WTC11 (cell line): ENCODE data around the gene CFAP161. TPM values are rescaled to one million over a fixed set of nuclear protein-coding genes. Genes with fewer than 3 reads are reported as not detected.

ENCODE experiments used
- ATAC-seq: fragments of 200-7000 bp; cut with Tn5 transposase; 2 replicates; pipeline ENCODE4 v1.10.0; 2021; ENCODE audit warnings: mild to moderate bottlenecking, moderate library complexity
- CTCF ChIA-PET: fragments of 300-600 bp; sonication (Branson Sonifier 250); formaldehyde crosslinking; loops from one replicate; lab custom pipeline; 2021; ENCODE audit warnings: antibody characterized with exemption; lab: Charles Lee
- POLR2A ChIA-PET: fragments of 350-600 bp; sonication (Branson Sonifier 250); formaldehyde crosslinking; loops from one replicate; lab custom pipeline; 2021; ENCODE audit warnings: antibody characterized with exemption; lab: Charles Lee
- DNase-seq: peaks from one replicate; pipeline ENCODE4 v3.0.0; 2021; ENCODE audit warnings: low spot score
- H3K27ac Mint-ChIP-seq: 2 replicates; pipeline ENCODE4 v1.8.0; 2021; ENCODE audit warnings: mixed read lengths
- H3K27me3 Mint-ChIP-seq: 2 replicates; pipeline ENCODE4 v1.8.0; 2021; ENCODE audit warnings: low read depth, mild to moderate bottlenecking, moderate library complexity, mixed read lengths
- H3K36me3 Mint-ChIP-seq: 2 replicates; pipeline ENCODE4 v1.8.0; 2021; ENCODE audit warnings: mixed read lengths
- H3K4me1 Mint-ChIP-seq: 2 replicates; pipeline ENCODE4 v1.8.0; 2022; ENCODE audit warnings: mixed read lengths
- H3K4me3 Mint-ChIP-seq: 2 replicates; pipeline ENCODE4 v1.8.0; 2021; ENCODE audit warnings: mild to moderate bottlenecking, moderate library complexity, mixed read lengths
- H3K9me3 Mint-ChIP-seq: 2 replicates; pipeline ENCODE4 v1.8.0; 2021; ENCODE audit warnings: mixed read lengths
- CREB1 ChIP-seq: sonication (generic); formaldehyde crosslinking; IDR thresholded peaks from 2 replicates; pipeline ENCODE4 v1.8.0; 2023; ENCODE audit warnings: mild to moderate bottlenecking, missing genetic modification reagents
- EMX1 ChIP-seq: fragments of 250-450 bp; sonication (Bioruptor Pico); IDR thresholded peaks from 2 replicates; pipeline ENCODE4 v1.8.0; 2021; ENCODE audit warnings: mild to moderate bottlenecking
- FOXJ3 ChIP-seq: sonication (generic); formaldehyde crosslinking; IDR thresholded peaks from 2 replicates; pipeline ENCODE4 v1.9.0; 2021; ENCODE audit warnings: missing genetic modification reagents, mild to moderate bottlenecking, borderline replicate concordance
- FOXK1 ChIP-seq: sonication (generic); formaldehyde crosslinking; IDR thresholded peaks from 2 replicates; pipeline ENCODE4 v1.8.0; 2022; ENCODE audit warnings: mild to moderate bottlenecking, moderate library complexity, missing genetic modification reagents
- GRHL2 ChIP-seq: fragments of 250-450 bp; sonication (Bioruptor Pico); IDR thresholded peaks from 2 replicates; pipeline ENCODE4 v1.8.0; 2022; ENCODE audit warnings: mild to moderate bottlenecking, moderate library complexity; ENCODE audit not compliant: insufficient replicate concordance, severe bottlenecking
- KAT7 ChIP-seq: sonication (generic); formaldehyde crosslinking; IDR thresholded peaks from 2 replicates; pipeline ENCODE4 v1.8.1; 2023; ENCODE audit warnings: missing genetic modification reagents, mild to moderate bottlenecking, borderline replicate concordance
- MYBL2 ChIP-seq: sonication (generic); formaldehyde crosslinking; IDR thresholded peaks from 2 replicates; pipeline ENCODE4 v1.8.1; 2023; ENCODE audit warnings: mild to moderate bottlenecking, moderate library complexity, missing genetic modification reagents
- NFATC4 ChIP-seq: fragments of 250-450 bp; sonication (Bioruptor Pico); IDR thresholded peaks from 2 replicates; pipeline ENCODE4 v1.9.0; 2021; ENCODE audit warnings: mild to moderate bottlenecking
- PRDM15 ChIP-seq: sonication (generic); formaldehyde crosslinking; IDR thresholded peaks from 2 replicates; pipeline ENCODE4 v1.8.0; 2022; ENCODE audit warnings: missing genetic modification reagents
- STAT6 ChIP-seq: sonication (generic); formaldehyde crosslinking; conservative IDR thresholded peaks from 2 replicates; pipeline ENCODE4 v1.8.1; 2023; ENCODE audit warnings: mild to moderate bottlenecking, low read depth, missing genetic modification reagents, moderate library complexity
- TEAD1 ChIP-seq: sonication (generic); formaldehyde crosslinking; IDR thresholded peaks from 2 replicates; pipeline ENCODE4 v1.8.0; 2022; ENCODE audit warnings: mild to moderate bottlenecking, missing genetic modification reagents
- ZBTB21 ChIP-seq: sonication (generic); formaldehyde crosslinking; IDR thresholded peaks from 2 replicates; pipeline ENCODE4 v1.8.1; 2023; ENCODE audit warnings: mild to moderate bottlenecking, missing genetic modification reagents, borderline replicate concordance
- ZNF121 ChIP-seq: sonication (generic); formaldehyde crosslinking; IDR thresholded peaks from 2 replicates; pipeline ENCODE4 v1.8.0; 2023; ENCODE audit warnings: missing genetic modification reagents
- ZNF138 ChIP-seq: sonication (generic); formaldehyde crosslinking; conservative IDR thresholded peaks from 2 replicates; pipeline ENCODE4 v1.8.1; 2022; ENCODE audit warnings: mild to moderate bottlenecking, moderate library complexity, missing genetic modification reagents
- total RNA-seq: library from RNA; stranded (reverse); gene quantifications from 3 replicates; pipeline ENCODE4 v1.2.3, GENCODE V29; 2021
- TF ChIP-seq, protein P1 (sequence below): sonication (generic); formaldehyde crosslinking; IDR thresholded peaks from 2 replicates; pipeline ENCODE4 v1.8.1; 2022; ENCODE audit warnings: low read depth, missing genetic modification reagents, borderline replicate concordance
- TF ChIP-seq, protein P2 (sequence below): sonication (generic); formaldehyde crosslinking; IDR thresholded peaks from 2 replicates; pipeline ENCODE4 v1.8.1; 2022; ENCODE audit warnings: low read depth, mild to moderate bottlenecking, moderate library complexity, missing genetic modification reagents, borderline replicate concordance
- TF ChIP-seq, protein P3 (sequence below): sonication (generic); formaldehyde crosslinking; IDR thresholded peaks from 2 replicates; pipeline ENCODE4 v1.8.0; 2022; ENCODE audit warnings: mild to moderate bottlenecking, missing genetic modification reagents
- TF ChIP-seq, protein P4 (sequence below): fragments of 250-450 bp; sonication (Bioruptor Pico); IDR thresholded peaks from 2 replicates; pipeline ENCODE4 v1.9.0; 2021; ENCODE audit warnings: mild to moderate bottlenecking

The CFAP161 gene
- total RNA-seq, 1 experiment from 2014 or later = not detected

DNA sequence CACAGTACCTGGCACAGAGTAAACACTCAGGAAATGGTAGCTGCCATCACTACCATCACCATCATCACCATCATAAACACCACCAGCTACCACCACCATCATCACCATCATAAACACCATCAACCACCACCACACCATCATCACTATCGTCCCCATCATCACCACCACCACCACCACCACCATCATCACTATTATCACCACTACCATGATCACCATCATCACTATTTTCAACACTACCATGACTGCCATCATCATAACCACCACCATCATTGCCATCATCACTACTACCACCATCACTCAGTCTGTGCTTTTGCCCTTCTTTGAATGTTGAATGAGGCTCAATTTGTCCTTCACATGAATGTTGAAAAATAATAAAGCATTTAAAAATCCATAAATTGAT lies 41.4 kb downstream of the CFAP161 start:
- CTCF ChIA-PET = interaction anchor here (7.2 kb wide), 1 partner anchor 90 kb away, joined by 61 read pairs; no protein-coding TSS in a partner anchor
- no peaks in the 10 kb centered on the region for H3K36me3 Mint-ChIP-seq
- H3K9me3 Mint-ChIP-seq = no peaks in the 10 kb centered on the region
- no peak for DNase-seq
- TF ChIP-seq, protein P1, sequence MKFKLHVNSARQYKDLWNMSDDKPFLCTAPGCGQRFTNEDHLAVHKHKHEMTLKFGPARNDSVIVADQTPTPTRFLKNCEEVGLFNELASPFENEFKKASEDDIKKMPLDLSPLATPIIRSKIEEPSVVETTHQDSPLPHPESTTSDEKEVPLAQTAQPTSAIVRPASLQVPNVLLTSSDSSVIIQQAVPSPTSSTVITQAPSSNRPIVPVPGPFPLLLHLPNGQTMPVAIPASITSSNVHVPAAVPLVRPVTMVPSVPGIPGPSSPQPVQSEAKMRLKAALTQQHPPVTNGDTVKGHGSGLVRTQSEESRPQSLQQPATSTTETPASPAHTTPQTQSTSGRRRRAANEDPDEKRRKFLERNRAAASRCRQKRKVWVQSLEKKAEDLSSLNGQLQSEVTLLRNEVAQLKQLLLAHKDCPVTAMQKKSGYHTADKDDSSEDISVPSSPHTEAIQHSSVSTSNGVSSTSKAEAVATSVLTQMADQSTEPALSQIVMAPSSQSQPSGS = no peak
- TF ChIP-seq, protein P2, sequence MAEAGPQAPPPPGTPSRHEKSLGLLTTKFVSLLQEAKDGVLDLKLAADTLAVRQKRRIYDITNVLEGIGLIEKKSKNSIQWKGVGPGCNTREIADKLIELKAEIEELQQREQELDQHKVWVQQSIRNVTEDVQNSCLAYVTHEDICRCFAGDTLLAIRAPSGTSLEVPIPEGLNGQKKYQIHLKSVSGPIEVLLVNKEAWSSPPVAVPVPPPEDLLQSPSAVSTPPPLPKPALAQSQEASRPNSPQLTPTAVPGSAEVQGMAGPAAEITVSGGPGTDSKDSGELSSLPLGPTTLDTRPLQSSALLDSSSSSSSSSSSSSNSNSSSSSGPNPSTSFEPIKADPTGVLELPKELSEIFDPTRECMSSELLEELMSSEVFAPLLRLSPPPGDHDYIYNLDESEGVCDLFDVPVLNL (CRISPR knock-in tag) = no peak
- no peak for TF ChIP-seq FOXK1 (CRISPR knock-in tag)
- no peak for TF ChIP-seq PRDM15 (CRISPR knock-in tag)
- no peak for TF ChIP-seq MYBL2 (CRISPR knock-in tag)
- no peak for TF ChIP-seq GRHL2 (CRISPR knock-in tag)
- TF ChIP-seq, all 79 proteins: peak for 0
- no peaks in the 10 kb centered on the region for H3K4me1 Mint-ChIP-seq
- H3K27ac Mint-ChIP-seq = no peak overlapping the region
- H3K27me3 Mint-ChIP-seq = no peaks in the 10 kb centered on the region
- H3K4me3 Mint-ChIP-seq = no peak overlapping the region
- no peak for ATAC-seq
- POLR2A ChIA-PET = no interaction called here

DNA sequence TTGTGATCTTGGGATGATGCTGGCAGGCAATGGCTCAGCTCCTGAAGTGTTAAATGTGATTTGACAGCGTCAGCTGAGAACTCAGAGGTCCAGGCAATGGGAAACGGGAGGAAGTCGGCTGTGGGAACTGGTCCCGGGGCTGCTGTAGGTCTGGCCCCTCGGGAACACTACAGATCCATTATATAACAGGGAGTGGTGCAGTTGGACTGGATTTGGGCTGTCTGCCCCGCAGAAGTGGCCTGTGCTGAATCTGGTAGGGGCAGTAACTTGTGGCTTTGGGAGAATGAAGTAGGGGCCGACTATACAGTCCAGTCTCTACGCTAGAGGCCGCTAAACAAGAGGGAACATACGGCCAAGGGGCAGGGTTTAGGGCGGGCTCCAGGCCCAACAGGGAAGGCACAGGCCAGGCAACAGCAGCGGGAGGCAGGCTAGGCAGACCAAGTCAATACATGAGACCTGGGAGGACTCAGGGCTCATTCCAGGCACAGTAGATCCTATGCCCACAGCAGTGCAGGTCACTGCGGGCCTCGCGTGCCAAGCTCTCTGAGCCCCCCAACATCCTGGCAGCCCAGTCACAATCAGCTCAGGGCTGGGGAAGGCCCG lies 42.3 kb downstream of the CFAP161 start:
- no peak overlapping the region for H3K4me3 Mint-ChIP-seq
- H3K4me1 Mint-ChIP-seq = no peaks in the 10 kb centered on the region
- no peaks in the 10 kb centered on the region for H3K27me3 Mint-ChIP-seq
- H3K36me3 Mint-ChIP-seq = no peaks in the 10 kb centered on the region
- ATAC-seq = peak; percentile 83
- peak; percentile 21 for DNase-seq
- H3K27ac Mint-ChIP-seq = no peak overlapping the region
- POLR2A ChIA-PET = no interaction called here
- CTCF ChIA-PET = interaction anchor here (7.2 kb wide), 1 partner anchor 89 kb away, joined by 61 read pairs; no protein-coding TSS in a partner anchor
- TF ChIP-seq FOXJ3 (no peak), EMX1 (CRISPR knock-in tag) (no peak)
- TF ChIP-seq, protein P3, sequence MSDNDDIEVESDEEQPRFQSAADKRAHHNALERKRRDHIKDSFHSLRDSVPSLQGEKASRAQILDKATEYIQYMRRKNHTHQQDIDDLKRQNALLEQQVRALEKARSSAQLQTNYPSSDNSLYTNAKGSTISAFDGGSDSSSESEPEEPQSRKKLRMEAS (CRISPR knock-in tag) = no peak
- H3K9me3 Mint-ChIP-seq = no peaks in the 10 kb centered on the region

GRCh38 chr15:81178365-81178764 lies 44.3 kb downstream of the CFAP161 start:
- Mint-ChIP-seq H3K27ac (no peak overlapping the region), H3K9me3 (no peaks in the 10 kb centered on the region), H3K27me3 (no peaks in the 10 kb centered on the region), H3K36me3 (no peaks in the 10 kb centered on the region), H3K4me3 (no peak overlapping the region), H3K4me1 (peaks cover 4% of the 10 kb centered on the region; the same call in 1 of the 2 replicates)
- ChIA-PET CTCF (interaction anchor here (0.5 to 7.2 kb wide), 2 partner anchors 87 to 219 kb away, joined by 5 to 61 read pairs; no protein-coding TSS in a partner anchor), POLR2A (no interaction called here)
- no peak for ATAC-seq
- TF ChIP-seq, protein P4, sequence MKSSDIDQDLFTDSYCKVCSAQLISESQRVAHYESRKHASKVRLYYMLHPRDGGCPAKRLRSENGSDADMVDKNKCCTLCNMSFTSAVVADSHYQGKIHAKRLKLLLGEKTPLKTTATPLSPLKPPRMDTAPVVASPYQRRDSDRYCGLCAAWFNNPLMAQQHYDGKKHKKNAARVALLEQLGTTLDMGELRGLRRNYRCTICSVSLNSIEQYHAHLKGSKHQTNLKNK (CRISPR knock-in tag) = no peak
- no peak for TF ChIP-seq KAT7
- no peak for TF ChIP-seq TEAD1 (CRISPR knock-in tag)
- TF ChIP-seq ZNF138 = no peak
- TF ChIP-seq NFATC4 = no peak
- TF ChIP-seq STAT6 (CRISPR knock-in tag) = no peak
- TF ChIP-seq CREB1 (CRISPR knock-in tag) = no peak
- TF ChIP-seq ZNF121 (CRISPR knock-in tag) = no peak
- TF ChIP-seq ZBTB21 (CRISPR knock-in tag) = no peak
- TF ChIP-seq GRHL2 (CRISPR knock-in tag) = no peak
- DNase-seq = no peak
